Liver (tissue), 9 donors: ENCODE results near the gene TTC28. TPM values are rescaled to one million over a fixed set of nuclear protein-coding genes. Genes with fewer than 3 reads are reported as not detected.

ENCODE experiments used
- DNase-seq: peaks from one replicate; pipeline ENCODE4 v3.0.0-alpha.2; 2017; ENCODE audit warnings: low spot score
- H3K27ac ChIP-seq, 2 donors: one replicate each; pipeline ENCODE4 v1.7.0; 2013; ENCODE audit warnings: inconsistent platforms in 2 of 2, low read length in 2 of 2, control low read depth in 1 of 2, low read depth in 1 of 2, mild to moderate bottlenecking in 1 of 2
- H3K27me3 ChIP-seq, 4 donors: one replicate each; pipeline versions ENCODE4 v1.6.1 to v1.7.0; 2013; ENCODE audit warnings: low read length in 3 of 4, inconsistent platforms in 1 of 4, mild to moderate bottlenecking in 1 of 4, moderate library complexity in 1 of 4; ENCODE audit not compliant: control insufficient read depth in 4 of 4, insufficient read depth in 4 of 4
- H3K36me3 ChIP-seq, 4 donors: one replicate each; pipeline versions ENCODE4 v1.6.1 to v1.7.0; 2013; ENCODE audit warnings: low read length in 3 of 4, mild to moderate bottlenecking in 3 of 4, low read depth in 1 of 4, moderate library complexity in 1 of 4; ENCODE audit not compliant: control insufficient read depth in 4 of 4, insufficient read depth in 3 of 4
- H3K4me1 ChIP-seq, 4 donors: one replicate each; pipeline versions ENCODE4 v1.6.1 to v1.7.0; 2013; ENCODE audit warnings: low read length in 3 of 4, mild to moderate bottlenecking in 3 of 4, moderate library complexity in 1 of 4; ENCODE audit not compliant: control insufficient read depth in 4 of 4, insufficient read depth in 4 of 4
- H3K4me3 ChIP-seq, 3 donors: one replicate each; pipeline versions ENCODE4 v1.6.1 to v1.7.0; 2013; ENCODE audit warnings: low read length in 3 of 3, control low read depth in 1 of 3, low read depth in 1 of 3, mild to moderate bottlenecking in 1 of 3
- H3K9ac ChIP-seq, 2 donors: one replicate each; pipeline ENCODE4 v1.7.0; 2013; ENCODE audit warnings: low read length in 2 of 2, mild to moderate bottlenecking in 2 of 2, moderate library complexity in 2 of 2, control low read depth in 1 of 2, low read depth in 1 of 2
- H3K9me3 ChIP-seq, 4 donors: one replicate each; pipeline versions ENCODE4 v1.6.1 to v1.7.0; 2013; ENCODE audit warnings: low read length in 3 of 4; ENCODE audit not compliant: control insufficient read depth in 4 of 4
- ATF3 ChIP-seq: IDR thresholded peaks from 2 replicates; pipeline ENCODE4 v1.6.1; 2016; ENCODE audit warnings: antibody characterized with exemption
- CTCF ChIP-seq: fragments of 150-350 bp; IDR thresholded peaks from 2 replicates; pipeline ENCODE4 v1.5.1; 2017; ENCODE audit warnings: improper control_type of control experiment, low read depth, low read length; ENCODE audit not compliant: missing input control
- EGR1 ChIP-seq, 2 donors: IDR thresholded peaks; 2 replicates each; pipeline ENCODE4 v1.6.1; 2016 to 2018; ENCODE audit warnings: antibody characterized with exemption in 2 of 2, low read depth in 2 of 2
- FOXA1 ChIP-seq: IDR thresholded peaks from 2 replicates; pipeline ENCODE4 v1.6.1; 2016; ENCODE audit warnings: antibody characterized with exemption
- FOXA2 ChIP-seq: IDR thresholded peaks from 2 replicates; pipeline ENCODE4 v1.6.1; 2016; ENCODE audit warnings: antibody characterized with exemption
- GABPA ChIP-seq, 2 donors: IDR thresholded peaks in 1 of 2; conservative IDR thresholded peaks in 1 of 2; 2 replicates each; pipeline ENCODE4 v1.6.1; 2016; ENCODE audit warnings: antibody characterized with exemption in 2 of 2, mild to moderate bottlenecking in 1 of 2, moderate library complexity in 1 of 2
- HNF4A ChIP-seq, 2 donors: conservative IDR thresholded peaks; 2 replicates each; pipeline ENCODE4 v1.6.1; 2016; ENCODE audit warnings: antibody characterized with exemption in 2 of 2, mild to moderate bottlenecking in 2 of 2
- HNF4G ChIP-seq: IDR thresholded peaks from 2 replicates; pipeline ENCODE4 v1.6.1; 2016; ENCODE audit warnings: antibody characterized with exemption
- JUND ChIP-seq, 2 donors: IDR thresholded peaks; 2 replicates each; pipeline ENCODE4 v1.6.1; 2016; ENCODE audit warnings: antibody characterized with exemption in 2 of 2
- MAX ChIP-seq: IDR thresholded peaks from 2 replicates; pipeline ENCODE4 v1.6.1; 2016; ENCODE audit warnings: antibody characterized with exemption
- NR2F2 ChIP-seq: IDR thresholded peaks from 2 replicates; pipeline ENCODE4 v1.6.1; 2016; ENCODE audit warnings: antibody characterized with exemption
- RAD21 ChIP-seq, 2 donors: IDR thresholded peaks; 2 replicates each; pipeline ENCODE4 v1.6.1; 2016; ENCODE audit warnings: antibody characterized with exemption in 2 of 2, mild to moderate bottlenecking in 2 of 2
- REST ChIP-seq: IDR thresholded peaks from 2 replicates; pipeline ENCODE4 v1.6.1; 2016; ENCODE audit warnings: antibody characterized with exemption, mild to moderate bottlenecking
- RXRA ChIP-seq, 2 donors: IDR thresholded peaks; 2 replicates each; pipeline ENCODE4 v1.6.1; 2017 to 2018; ENCODE audit warnings: antibody characterized with exemption in 2 of 2, mild to moderate bottlenecking in 1 of 2
- SP1 ChIP-seq: IDR thresholded peaks from 2 replicates; pipeline ENCODE4 v1.6.1; 2018; ENCODE audit warnings: antibody characterized with exemption, mild to moderate bottlenecking
- TAF1 ChIP-seq: conservative IDR thresholded peaks from 2 replicates; pipeline ENCODE4 v1.6.1; 2016; ENCODE audit warnings: antibody characterized with exemption, mild to moderate bottlenecking
- YY1 ChIP-seq: IDR thresholded peaks from 2 replicates; pipeline ENCODE4 v1.6.1; 2016; ENCODE audit warnings: antibody characterized with exemption, mild to moderate bottlenecking
- ZBTB33 ChIP-seq: IDR thresholded peaks from 2 replicates; pipeline ENCODE4 v1.6.1; 2016; ENCODE audit warnings: antibody characterized with exemption
- polyA plus RNA-seq, 2 donors: library from polyadenylated mRNA; stranded (reverse) in 1 of 2; unstranded in 1 of 2; fragments of 200-250 nt in 1 of 2; fragments of >200 nt in 1 of 2; fragmentation: Nextera tagmentation in 1 of 2; extraction: Ambion mirVana in 1 of 2; gene quantifications; one replicate each; pipeline versions ENCODE4 v1.2.1 to v1.2.3, GENCODE V29; 2013 to 2015
- total RNA-seq, 2 donors: library from RNA; depleted of rRNA; stranded (reverse); fragments of >200 nt; gene quantifications; one replicate each; pipeline ENCODE4 v1.2.3, GENCODE V29; 2014
- donor health status: healthy.
- donor health status: healthy.
- donor health status: healthy.
- donor health status: healthy.
- donor health status: healthy.

TTC28 gene
- total and polyA plus RNA-seq, 4 donors: 4.2 to 19.4 (median 5.9) TPM

- Histone ChIP-seq H3K27ac (no peak overlapping the region), H3K27me3 (no peaks in the 10 kb centered on the region), H3K9ac (no peak overlapping the region), H3K9me3 (no peaks in the 10 kb centered on the region), H3K4me1 (peaks cover 4 to 19% (median 14%) of the 10 kb centered on the region in 4 donors), H3K4me3 (no peak overlapping the region), H3K36me3 (no peaks in the 10 kb centered on the region)
- DNase-seq: no peak
- no peak for TF ChIP-seq HNF4G
- no peak for TF ChIP-seq EGR1 (IDR thresholded peaks at IDR 0.05; ENCODE audit: low read depth in 2 of 2)
- no peak for TF ChIP-seq FOXA1
- no peak for TF ChIP-seq MAX
- peak; percentile 11 to 33 for TF ChIP-seq RAD21 (IDR thresholded peaks at IDR 0.05)
- TF ChIP-seq RXRA (IDR thresholded peaks at IDR 0.05): peak; percentile 22 to 47
- TF ChIP-seq SP1: no peak
- TF ChIP-seq NR2F2: no peak
- no peak for TF ChIP-seq ATF3
- peak; percentile 31 to 40 for TF ChIP-seq HNF4A (conservative IDR thresholded peaks at IDR 0.05)
- TF ChIP-seq REST: no peak
- peak; percentile 75 for TF ChIP-seq YY1
- no peak for TF ChIP-seq CTCF
- no peak for TF ChIP-seq TAF1
- TF ChIP-seq GABPA (IDR thresholded peaks at IDR 0.05 in 1 of 2, conservative IDR thresholded peaks at IDR 0.05 in 1 of 2): no peak
- TF ChIP-seq ZBTB33: no peak
- no peak for TF ChIP-seq JUND (IDR thresholded peaks at IDR 0.05)
- no peak for TF ChIP-seq FOXA2
These were observed 300.4 kb downstream of the TTC28 start for GRCh38 chr22:28379075-28379779.
